Stimulated activated naive B cell treated with anti-CD40 and anti-IgM and Interleukin-4, amounts not matched to agents 10 μg/mL and 1 μg/mL and 100 μg/mL, for 72 hours (primary cell): ENCODE results near the gene DLG5.

Source experiments
- ATAC-seq, 2 donors: fragments of 150-1000 bp; cut with Tn5 transposase; replicated peaks; 2 replicates each; pipeline ENCODE4 v1.10.0; 2021; ENCODE audit warnings: moderate library complexity in 1 of 2
- DNase-seq: peaks from one replicate; pipeline ENCODE4 v3.0.0; 2021
- H3K27ac Mint-ChIP-seq: one replicate; pipeline ENCODE4 v1.8.0; 2022; ENCODE audit warnings: mild to moderate bottlenecking, mixed read lengths
- H3K27me3 Mint-ChIP-seq, 2 donors: one replicate each; pipeline ENCODE4 v1.8.0; 2022; ENCODE audit warnings: mixed read lengths in 2 of 2
- H3K36me3 Mint-ChIP-seq, 2 donors: one replicate each; pipeline ENCODE4 v1.8.0; 2022; ENCODE audit warnings: mixed read lengths in 2 of 2, mild to moderate bottlenecking in 1 of 2
- H3K4me1 Mint-ChIP-seq, 2 donors: one replicate each; pipeline ENCODE4 v1.8.0; 2022; ENCODE audit warnings: mixed read lengths in 2 of 2, mild to moderate bottlenecking in 1 of 2
- H3K4me3 Mint-ChIP-seq, 2 donors: one replicate each; pipeline ENCODE4 v1.8.0; 2022; ENCODE audit warnings: mild to moderate bottlenecking in 2 of 2, mixed read lengths in 2 of 2, moderate library complexity in 1 of 2
- H3K9me3 Mint-ChIP-seq, 2 donors: one replicate each; pipeline ENCODE4 v1.8.0; 2022; ENCODE audit warnings: mixed read lengths in 2 of 2, mild to moderate bottlenecking in 1 of 2

DLG5 gene

GRCh38 chr10:77961668-77962067 is 35.1 kb upstream of the DLG5 start:
- no peak for DNase-seq
- no peak overlapping the region for H3K27ac Mint-ChIP-seq
- peaks cover 8 to 12% of the 10 kb centered on the region in 2 donors for H3K9me3 Mint-ChIP-seq
- H3K4me3 Mint-ChIP-seq, result no peak overlapping the region
- H3K36me3 Mint-ChIP-seq, result peaks cover 0 to 7% of the 10 kb centered on the region in 2 donors
- ATAC-seq, result no peak
- H3K27me3 Mint-ChIP-seq, result peaks cover 0 to 4% of the 10 kb centered on the region in 2 donors
- H3K4me1 Mint-ChIP-seq, result no peaks in the 10 kb centered on the region

GRCh38 chr10:77960829-77961329 is 34.3 kb upstream of the DLG5 start:
- H3K36me3 Mint-ChIP-seq, result peaks cover 0 to 4% of the 10 kb centered on the region in 2 donors
- no peak overlapping the region for H3K27ac Mint-ChIP-seq
- H3K9me3 Mint-ChIP-seq, result peaks cover 8 to 14% of the 10 kb centered on the region in 2 donors
- no peaks in the 10 kb centered on the region for H3K4me1 Mint-ChIP-seq
- ATAC-seq (no peak), DNase-seq (no peak)
- H3K4me3 Mint-ChIP-seq, result no peak overlapping the region
- H3K27me3 Mint-ChIP-seq, result peaks cover 4 to 8% of the 10 kb centered on the region in 2 donors

- DNase-seq (no peak), ATAC-seq (no peak)
- no peak overlapping the region for H3K4me3 Mint-ChIP-seq
- peaks cover 8 to 15% of the 10 kb centered on the region in 2 donors for H3K9me3 Mint-ChIP-seq
- H3K36me3 Mint-ChIP-seq, result peaks cover 0 to 3% of the 10 kb centered on the region in 2 donors
- no peaks in the 10 kb centered on the region for H3K4me1 Mint-ChIP-seq
- peaks cover 6 to 12% of the 10 kb centered on the region in 2 donors for H3K27me3 Mint-ChIP-seq
- H3K27ac Mint-ChIP-seq, result no peak overlapping the region
These were observed 33.4 kb upstream of the DLG5 start for GRCh38 chr10:77959887-77960455.

GRCh38 chr10:77959384-77959783 is 32.8 kb upstream of the DLG5 start:
- Mint-ChIP-seq H3K27me3 (peaks cover 6 to 8% of the 10 kb centered on the region in 2 donors), H3K4me1 (no peaks in the 10 kb centered on the region), H3K4me3 (no peak overlapping the region), H3K36me3 (no peaks in the 10 kb centered on the region), H3K9me3 (peaks cover 4 to 12% of the 10 kb centered on the region in 2 donors), H3K27ac (no peak overlapping the region)
- no peak for ATAC-seq
- no peak for DNase-seq

- DNase-seq (no peak), ATAC-seq (no peak)
- peaks cover 4% of the 10 kb centered on the region in 2 donors for H3K36me3 Mint-ChIP-seq
- H3K9me3 Mint-ChIP-seq, result peaks cover 10 to 19% of the 10 kb centered on the region in 2 donors
- H3K27ac Mint-ChIP-seq, result no peak overlapping the region
- H3K4me3 Mint-ChIP-seq, result no peak overlapping the region
- H3K27me3 Mint-ChIP-seq, result peaks cover 8 to 14% of the 10 kb centered on the region in 2 donors
- no peaks in the 10 kb centered on the region for H3K4me1 Mint-ChIP-seq
These were observed 28.6 kb upstream of the DLG5 start for GRCh38 chr10:77955136-77955535.

GRCh38 chr10:77949167-77949566 is 22.6 kb upstream of the DLG5 start:
- no peak overlapping the region for H3K27ac Mint-ChIP-seq
- ATAC-seq (no peak), DNase-seq (no peak)
- H3K9me3 Mint-ChIP-seq, result peaks cover 14 to 16% of the 10 kb centered on the region in 2 donors
- peaks cover 4% of the 10 kb centered on the region in 2 donors for H3K36me3 Mint-ChIP-seq
- no peak overlapping the region for H3K4me3 Mint-ChIP-seq
- peaks cover 20 to 29% of the 10 kb centered on the region in 2 donors for H3K27me3 Mint-ChIP-seq
- H3K4me1 Mint-ChIP-seq, result no peaks in the 10 kb centered on the region

- peaks cover 30 to 38% of the 10 kb centered on the region in 2 donors for H3K27me3 Mint-ChIP-seq
- no peak overlapping the region for H3K27ac Mint-ChIP-seq
- no peaks in the 10 kb centered on the region for H3K4me1 Mint-ChIP-seq
- ATAC-seq, result no peak
- peaks cover 0 to 4% of the 10 kb centered on the region in 2 donors for H3K36me3 Mint-ChIP-seq
- H3K4me3 Mint-ChIP-seq, result no peak overlapping the region
- H3K9me3 Mint-ChIP-seq, result peaks cover 8 to 10% of the 10 kb centered on the region in 2 donors
- no peak for DNase-seq
These were observed 19.5 kb upstream of the DLG5 start for GRCh38 chr10:77946084-77946483.

- peaks cover 0 to 2% of the 10 kb centered on the region in 2 donors for H3K9me3 Mint-ChIP-seq
- ATAC-seq (no peak), DNase-seq (no peak)
- H3K36me3 Mint-ChIP-seq, result no peaks in the 10 kb centered on the region
- H3K27me3 Mint-ChIP-seq, result peaks cover 27 to 30% of the 10 kb centered on the region in 2 donors
- H3K27ac Mint-ChIP-seq, result no peak overlapping the region
- no peaks in the 10 kb centered on the region for H3K4me1 Mint-ChIP-seq
- H3K4me3 Mint-ChIP-seq, result no peak overlapping the region
These were observed 18.0 kb upstream of the DLG5 start for GRCh38 chr10:77944519-77944918.

GRCh38 chr10:77943121-77943901 is 16.8 kb upstream of the DLG5 start:
- Mint-ChIP-seq H3K27me3 (peaks cover 17 to 25% of the 10 kb centered on the region in 2 donors), H3K27ac (no peak overlapping the region), H3K9me3 (no peaks in the 10 kb centered on the region), H3K4me3 (no peak overlapping the region), H3K36me3 (no peaks in the 10 kb centered on the region), H3K4me1 (no peaks in the 10 kb centered on the region)
- no peak for ATAC-seq
- no peak for DNase-seq

- Mint-ChIP-seq H3K4me3 (no peak overlapping the region), H3K27me3 (peaks cover 17 to 25% of the 10 kb centered on the region in 2 donors), H3K9me3 (no peaks in the 10 kb centered on the region), H3K4me1 (no peaks in the 10 kb centered on the region), H3K27ac (no peak overlapping the region), H3K36me3 (no peaks in the 10 kb centered on the region)
- ATAC-seq (no peak), DNase-seq (no peak)
These were observed 15.2 kb upstream of the DLG5 start for GRCh38 chr10:77941790-77942189.

GRCh38 chr10:77940627-77941026 is 14.1 kb upstream of the DLG5 start:
- no peak overlapping the region for H3K4me3 Mint-ChIP-seq
- peaks cover 17 to 20% of the 10 kb centered on the region in 2 donors for H3K27me3 Mint-ChIP-seq
- no peak overlapping the region for H3K27ac Mint-ChIP-seq
- no peaks in the 10 kb centered on the region for H3K4me1 Mint-ChIP-seq
- H3K9me3 Mint-ChIP-seq, result no peaks in the 10 kb centered on the region
- ATAC-seq, result no peak
- no peaks in the 10 kb centered on the region for H3K36me3 Mint-ChIP-seq
- DNase-seq, result no peak

- Mint-ChIP-seq H3K36me3 (no peaks in the 10 kb centered on the region), H3K9me3 (no peaks in the 10 kb centered on the region), H3K4me3 (no peak overlapping the region), H3K27ac (no peak overlapping the region), H3K4me1 (no peaks in the 10 kb centered on the region), H3K27me3 (peaks cover 17 to 23% of the 10 kb centered on the region in 2 donors)
- DNase-seq (no peak), ATAC-seq (no peak)
These were observed 13.7 kb upstream of the DLG5 start for GRCh38 chr10:77940225-77940624.

- Mint-ChIP-seq H3K9me3 (no peaks in the 10 kb centered on the region), H3K36me3 (no peaks in the 10 kb centered on the region), H3K27me3 (peaks cover 11 to 17% of the 10 kb centered on the region in 2 donors), H3K27ac (no peak overlapping the region), H3K4me1 (no peaks in the 10 kb centered on the region), H3K4me3 (no peak overlapping the region)
- ATAC-seq (no peak), DNase-seq (no peak)
These were observed 13.0 kb upstream of the DLG5 start for GRCh38 chr10:77939561-77940001.

GRCh38 chr10:77936697-77937567 is 10.4 kb upstream of the DLG5 start:
- no peak overlapping the region for H3K4me3 Mint-ChIP-seq
- no peak overlapping the region for H3K27ac Mint-ChIP-seq
- H3K9me3 Mint-ChIP-seq, result no peaks in the 10 kb centered on the region
- no peaks in the 10 kb centered on the region for H3K36me3 Mint-ChIP-seq
- H3K27me3 Mint-ChIP-seq, result peaks cover 0 to 7% of the 10 kb centered on the region in 2 donors
- no peak for ATAC-seq
- DNase-seq, result no peak
- no peaks in the 10 kb centered on the region for H3K4me1 Mint-ChIP-seq
